Mucosa of rectum (tissue), 2 donors: ENCODE measurements around the gene DPYD.

Experiments used
- H3K27ac ChIP-seq, 2 donors: one replicate each; pipeline ENCODE4 v1.7.0; 2013; ENCODE audit warnings: inconsistent platforms in 2 of 2, low read depth in 2 of 2, low read length in 2 of 2
- H3K27me3 ChIP-seq, 2 donors: one replicate each; pipeline ENCODE4 v1.7.0; 2013; ENCODE audit warnings: low read length in 2 of 2; ENCODE audit not compliant: control insufficient read depth in 2 of 2, insufficient read depth in 2 of 2
- H3K36me3 ChIP-seq, 2 donors: one replicate each; pipeline ENCODE4 v1.7.0; 2013; ENCODE audit warnings: low read length in 2 of 2; ENCODE audit not compliant: control insufficient read depth in 2 of 2, insufficient read depth in 2 of 2
- H3K4me1 ChIP-seq, 2 donors: one replicate each; pipeline ENCODE4 v1.7.0; 2013; ENCODE audit warnings: low read length in 2 of 2, mild to moderate bottlenecking in 1 of 2; ENCODE audit not compliant: control insufficient read depth in 2 of 2, insufficient read depth in 2 of 2
- H3K4me3 ChIP-seq, 2 donors: one replicate each; pipeline ENCODE4 v1.7.0; 2013; ENCODE audit warnings: low read length in 2 of 2
- H3K9ac ChIP-seq, 2 donors: one replicate each; pipeline ENCODE4 v1.7.0; 2013; ENCODE audit warnings: low read length in 2 of 2, low read depth in 1 of 2, mild to moderate bottlenecking in 1 of 2
- H3K9me3 ChIP-seq, 2 donors: one replicate each; pipeline ENCODE4 v1.7.0; 2013; ENCODE audit warnings: low read length in 2 of 2; ENCODE audit not compliant: control insufficient read depth in 2 of 2
- donor health status: healthy.
- donor health status: Normal muscosa, but diverticular disease.

The DPYD gene

GRCh38 chr1:97820470-97821188 is 100.2 kb downstream of the DPYD start:
- H3K27me3 ChIP-seq, result no peaks in the 10 kb centered on the region
- H3K9me3 ChIP-seq, result no peaks in the 10 kb centered on the region
- no peak overlapping the region for H3K4me3 ChIP-seq
- H3K9ac ChIP-seq, result no peak overlapping the region
- H3K4me1 ChIP-seq, result no peaks in the 10 kb centered on the region
- no peak overlapping the region for H3K27ac ChIP-seq
- no peaks in the 10 kb centered on the region for H3K36me3 ChIP-seq

DNA sequence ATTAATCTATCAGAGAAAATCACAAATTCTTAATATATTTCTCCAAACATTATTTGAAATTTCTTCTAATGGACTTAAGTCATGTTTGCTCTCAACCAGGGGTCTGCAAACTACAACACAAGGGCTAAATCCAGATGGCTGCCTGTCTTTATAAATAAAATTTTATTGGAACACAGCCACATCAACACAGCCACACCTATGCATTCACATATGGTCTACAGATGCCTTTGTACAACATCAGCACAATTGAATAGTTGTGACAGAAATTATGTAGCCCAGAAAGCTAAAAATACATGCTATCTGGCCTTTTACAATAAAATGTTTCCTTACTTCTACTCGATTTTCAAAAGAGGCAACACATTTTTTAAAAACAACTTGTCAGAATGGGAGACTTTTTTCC is 103.9 kb downstream of the DPYD start:
- Histone ChIP-seq H3K9ac (no peak overlapping the region), H3K4me3 (no peak overlapping the region), H3K27me3 (no peaks in the 10 kb centered on the region), H3K36me3 (no peaks in the 10 kb centered on the region), H3K9me3 (no peaks in the 10 kb centered on the region), H3K4me1 (no peaks in the 10 kb centered on the region), H3K27ac (no peak overlapping the region)

GRCh38 chr1:97814804-97815203 is 106.0 kb downstream of the DPYD start:
- no peak overlapping the region for H3K27ac ChIP-seq
- H3K36me3 ChIP-seq, result no peaks in the 10 kb centered on the region
- H3K27me3 ChIP-seq, result no peaks in the 10 kb centered on the region
- no peak overlapping the region for H3K9ac ChIP-seq
- no peaks in the 10 kb centered on the region for H3K4me1 ChIP-seq
- H3K9me3 ChIP-seq, result no peaks in the 10 kb centered on the region
- H3K4me3 ChIP-seq, result no peak overlapping the region

- H3K4me1 ChIP-seq, result no peaks in the 10 kb centered on the region
- no peak overlapping the region for H3K4me3 ChIP-seq
- no peaks in the 10 kb centered on the region for H3K36me3 ChIP-seq
- H3K9ac ChIP-seq, result no peak overlapping the region
- no peaks in the 10 kb centered on the region for H3K9me3 ChIP-seq
- no peak overlapping the region for H3K27ac ChIP-seq
- no peaks in the 10 kb centered on the region for H3K27me3 ChIP-seq
Measured at GRCh38 chr1:97814121-97814520, 106.7 kb downstream of the DPYD start.

GRCh38 chr1:97812076-97812475 is 108.8 kb downstream of the DPYD start:
- no peaks in the 10 kb centered on the region for H3K36me3 ChIP-seq
- no peak overlapping the region for H3K27ac ChIP-seq
- no peak overlapping the region for H3K9ac ChIP-seq
- no peak overlapping the region for H3K4me3 ChIP-seq
- H3K9me3 ChIP-seq, result no peaks in the 10 kb centered on the region
- H3K4me1 ChIP-seq, result no peaks in the 10 kb centered on the region
- no peaks in the 10 kb centered on the region for H3K27me3 ChIP-seq

DNA sequence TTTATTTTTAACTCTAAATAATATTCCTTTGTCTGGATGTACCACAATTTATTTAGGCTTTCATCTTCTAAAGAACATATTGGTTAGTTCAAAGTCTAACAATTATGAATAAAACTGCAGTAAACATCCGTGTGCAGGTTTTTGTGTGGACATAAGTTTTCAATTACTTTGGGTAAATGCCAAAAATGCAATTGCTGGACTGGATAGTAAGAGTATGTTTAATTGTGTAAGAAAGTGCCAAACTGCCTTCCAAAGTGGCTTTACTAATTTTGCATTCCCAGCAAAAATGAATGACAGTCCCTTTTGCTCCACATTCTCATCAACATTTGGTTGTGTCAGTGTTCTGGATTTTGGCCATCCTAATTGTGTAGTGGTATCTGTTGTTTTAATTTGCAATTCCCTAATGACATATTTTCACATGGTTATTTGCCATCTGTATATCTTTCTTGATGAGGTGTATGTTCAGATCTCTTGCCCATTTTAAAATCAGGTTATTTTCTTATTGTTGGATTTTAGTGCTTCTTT is 113.8 kb downstream of the DPYD start:
- Histone ChIP-seq H3K27me3 (no peaks in the 10 kb centered on the region), H3K9me3 (no peaks in the 10 kb centered on the region), H3K4me3 (no peak overlapping the region), H3K27ac (no peak overlapping the region), H3K4me1 (no peaks in the 10 kb centered on the region), H3K36me3 (no peaks in the 10 kb centered on the region), H3K9ac (no peak overlapping the region)

- Histone ChIP-seq H3K9ac (no peak overlapping the region), H3K27ac (no peak overlapping the region), H3K36me3 (no peaks in the 10 kb centered on the region), H3K27me3 (no peaks in the 10 kb centered on the region), H3K4me3 (no peak overlapping the region), H3K9me3 (no peaks in the 10 kb centered on the region), H3K4me1 (no peaks in the 10 kb centered on the region)
Measured at GRCh38 chr1:97806326-97806725, 114.5 kb downstream of the DPYD start.

DNA sequence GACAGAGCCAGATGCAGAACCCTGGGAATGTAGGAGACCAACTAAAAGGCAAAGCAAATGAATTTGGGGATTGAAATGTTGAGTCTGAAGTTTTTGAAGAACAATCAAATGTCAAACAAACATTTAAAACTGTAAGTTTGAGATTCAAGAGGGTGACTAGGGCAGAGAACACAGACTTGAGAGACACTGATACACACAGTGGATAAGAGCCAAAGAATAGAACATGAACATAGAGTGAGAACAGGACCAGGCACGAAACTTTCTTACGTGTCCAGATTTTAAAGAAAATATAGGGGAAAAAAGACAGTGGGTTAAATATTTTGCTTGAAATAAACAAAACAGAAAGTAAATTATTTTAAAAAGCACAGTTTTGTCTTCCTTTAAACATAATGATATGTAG is 115.7 kb downstream of the DPYD start:
- Histone ChIP-seq H3K27me3 (no peaks in the 10 kb centered on the region), H3K27ac (no peak overlapping the region), H3K4me1 (no peaks in the 10 kb centered on the region), H3K9me3 (no peaks in the 10 kb centered on the region), H3K36me3 (no peaks in the 10 kb centered on the region), H3K4me3 (no peak overlapping the region), H3K9ac (no peak overlapping the region)

DNA sequence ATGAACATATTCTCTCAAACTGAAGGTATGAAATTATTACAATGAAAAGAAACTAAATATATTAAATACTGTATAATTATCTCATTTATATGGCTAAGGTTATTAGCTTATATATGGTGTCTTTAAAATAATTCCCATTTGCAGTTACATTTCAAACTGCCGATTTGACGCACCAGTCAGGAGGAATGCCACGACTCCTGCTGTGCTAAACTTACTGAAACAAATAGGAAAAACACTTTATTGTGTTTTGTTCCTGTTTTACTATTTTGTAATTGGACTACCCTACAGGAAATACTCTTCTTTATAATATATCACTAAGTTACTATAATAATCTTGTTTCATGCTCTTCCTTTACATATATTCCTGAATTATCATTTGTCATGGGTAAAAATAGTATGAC is 117.8 kb downstream of the DPYD start:
- Histone ChIP-seq H3K27me3 (no peaks in the 10 kb centered on the region), H3K36me3 (no peaks in the 10 kb centered on the region), H3K9ac (no peak overlapping the region), H3K4me1 (no peaks in the 10 kb centered on the region), H3K27ac (no peak overlapping the region), H3K4me3 (no peak overlapping the region), H3K9me3 (no peaks in the 10 kb centered on the region)

- H3K9ac ChIP-seq, result no peak overlapping the region
- H3K4me1 ChIP-seq, result no peaks in the 10 kb centered on the region
- no peaks in the 10 kb centered on the region for H3K27me3 ChIP-seq
- H3K4me3 ChIP-seq, result no peak overlapping the region
- no peak overlapping the region for H3K27ac ChIP-seq
- H3K36me3 ChIP-seq, result no peaks in the 10 kb centered on the region
- H3K9me3 ChIP-seq, result no peaks in the 10 kb centered on the region
Measured at GRCh38 chr1:97802011-97802410, 118.8 kb downstream of the DPYD start.
